CD14-positive monocyte (primary cell): ENCODE data around the gene NPTX2. TPM values are rescaled to one million over a fixed set of nuclear protein-coding genes. Genes with fewer than 3 reads are reported as not detected.

Source experiments
- DNase-seq, 3 donors: peaks; one replicate each; pipeline ENCODE4 v3.0.0-alpha.2; 2011 to 2022
- H2AFZ ChIP-seq: 2 replicates; pipeline ENCODE4 v1.6.0; 2012; ENCODE audit warnings: mild to moderate bottlenecking, low read depth, low read length, inconsistent platforms; ENCODE audit not compliant: insufficient read depth, poor library complexity, severe bottlenecking
- H3K27ac ChIP-seq, 2 donors: 1 replicate in 1 of 2; 2 replicates in 1 of 2; pipeline ENCODE4 v1.5.1; 2012 to 2013; ENCODE audit warnings: low read length in 2 of 2, control low read depth in 1 of 2, inconsistent platforms in 1 of 2, low read depth in 1 of 2, mild to moderate bottlenecking in 1 of 2
- H3K27me3 ChIP-seq, 2 donors: one replicate each; pipeline versions ENCODE4 v1.6.0 to v1.6.1; 2011 to 2013; ENCODE audit warnings: low read length in 2 of 2; ENCODE audit not compliant: control insufficient read depth in 2 of 2, insufficient read depth in 2 of 2
- H3K36me3 ChIP-seq, 2 donors: replicated peaks in 1 of 2; 1 replicate in 1 of 2; 2 replicates in 1 of 2; pipeline versions ENCODE4 v1.5.1 to v1.6.1; 2012 to 2013; ENCODE audit warnings: low read length in 2 of 2, control low read depth in 1 of 2, inconsistent platforms in 1 of 2, mild to moderate bottlenecking in 1 of 2; ENCODE audit not compliant: insufficient read depth in 2 of 2, control insufficient read depth in 1 of 2
- H3K4me1 ChIP-seq, 2 donors: 1 replicate in 1 of 2; 2 replicates in 1 of 2; pipeline versions ENCODE4 v1.5.1 to v1.6.1; 2012 to 2013; ENCODE audit warnings: low read length in 2 of 2, control low read depth in 1 of 2, inconsistent platforms in 1 of 2, mild to moderate bottlenecking in 1 of 2, moderate library complexity in 1 of 2; ENCODE audit not compliant: insufficient read depth in 2 of 2, control insufficient read depth in 1 of 2
- H3K4me2 ChIP-seq: replicated peaks from 2 replicates; pipeline ENCODE3; 2012; ENCODE audit warnings: low read length, moderate library complexity, mild to moderate bottlenecking; ENCODE audit not compliant: poor library complexity, severe bottlenecking; ENCODE audit errors: extremely low read depth
- H3K4me3 ChIP-seq, 3 experiments: fragments of 200-600 bp in 1 of 3; sonication (generic) in 1 of 3; replicated peaks in 1 of 3; 1 replicate in 2 of 3; 2 replicates in 1 of 3; pipeline ENCODE4 v1.5.1; 2011 to 2013; ENCODE audit warnings: low read length in 3 of 3, mild to moderate bottlenecking in 3 of 3, control low read depth in 2 of 3, low read depth in 2 of 3, inconsistent platforms in 1 of 3, moderate library complexity in 1 of 3
- H3K79me2 ChIP-seq: 2 replicates; pipeline ENCODE4 v1.6.0; 2012; ENCODE audit warnings: mild to moderate bottlenecking, control low read depth, inconsistent platforms, low read length, moderate library complexity; ENCODE audit not compliant: insufficient read depth
- H3K9ac ChIP-seq: 2 replicates; pipeline ENCODE4 v1.6.0; 2017; ENCODE audit warnings: low read length, mild to moderate bottlenecking; ENCODE audit not compliant: insufficient read depth, poor library complexity, severe bottlenecking
- H3K9me3 ChIP-seq, 2 donors: replicated peaks in 1 of 2; 1 replicate in 1 of 2; 2 replicates in 1 of 2; pipeline versions ENCODE4 v1.5.1 to v1.6.1; 2012 to 2013; ENCODE audit warnings: low read length in 2 of 2, control low read depth in 1 of 2; ENCODE audit not compliant: control insufficient read depth in 1 of 2, insufficient read depth in 1 of 2
- H4K20me1 ChIP-seq: 2 replicates; pipeline ENCODE4 v1.6.0; 2012; ENCODE audit warnings: mild to moderate bottlenecking, low read length, control low read depth, moderate library complexity; ENCODE audit not compliant: insufficient read depth
- H3K27ac Mint-ChIP-seq, 7 donors: one replicate each; pipeline ENCODE4 v1.8.0; 2020; ENCODE audit warnings: mild to moderate bottlenecking in 7 of 7, mixed read lengths in 7 of 7, moderate library complexity in 6 of 7, inconsistent platforms in 2 of 7
- H3K27me3 Mint-ChIP-seq, 3 donors: one replicate each; pipeline ENCODE4 v1.8.0; 2021 to 2022; ENCODE audit warnings: low read depth in 3 of 3, mild to moderate bottlenecking in 3 of 3, mixed read lengths in 3 of 3, moderate library complexity in 3 of 3, inconsistent platforms in 1 of 3
- H3K36me3 Mint-ChIP-seq, 2 donors: one replicate each; pipeline ENCODE4 v1.8.0; 2020; ENCODE audit warnings: mixed read lengths in 2 of 2, inconsistent platforms in 1 of 2, mild to moderate bottlenecking in 1 of 2
- H3K4me1 Mint-ChIP-seq: one replicate; pipeline ENCODE4 v1.8.0; 2020; ENCODE audit warnings: mild to moderate bottlenecking, mixed read lengths
- H3K4me3 Mint-ChIP-seq, 2 donors: one replicate each; pipeline ENCODE4 v1.8.0; 2020; ENCODE audit warnings: mild to moderate bottlenecking in 2 of 2, mixed read lengths in 2 of 2, moderate library complexity in 1 of 2
- H3K9me3 Mint-ChIP-seq, 7 donors: one replicate each; pipeline ENCODE4 v1.8.0; 2020 to 2022; ENCODE audit warnings: mixed read lengths in 7 of 7, mild to moderate bottlenecking in 6 of 7, moderate library complexity in 6 of 7, inconsistent platforms in 2 of 7
- WGBS: methylation state at CpG from one replicate; pipeline ENCODE4 v1.1.5; 2013; ENCODE audit warnings: missing lambda C conversion rate; ENCODE audit not compliant: insufficient coverage; 5-methylcytosine and 5-hydroxymethylcytosine counted together
- intact Hi-C, 2 donors: fragments of 100-400 bp; cut with micrococcal nuclease; formaldehyde crosslinking; loops; one replicate each; pipeline versions ENCODE4 v1.15.0 to v1.15.1; 2023
- polyA plus RNA-seq, 3 donors: library from polyadenylated mRNA; depleted of rRNA in 1 of 3; unstranded in 2 of 3; stranded (reverse) in 1 of 3; fragments of 300-500 nt in 2 of 3; fragments of >200 nt in 1 of 3; fragmentation: Illumina TruSeq in 2 of 3; gene quantifications; 1 replicate in 2 of 3; 2 replicates in 1 of 3; pipeline ENCODE4 v1.2.3, GENCODE V29; 2012 to 2021
- TF ChIP-seq, protein P1 (sequence below): fragments of 200-600 bp; IDR thresholded peaks from one replicate; pipeline ENCODE4 v1.8.0; 2022; ENCODE audit warnings: antibody characterized with exemption, mild to moderate bottlenecking

The NPTX2 gene
- polyA plus RNA-seq, 3 donors = not detected

DNA sequence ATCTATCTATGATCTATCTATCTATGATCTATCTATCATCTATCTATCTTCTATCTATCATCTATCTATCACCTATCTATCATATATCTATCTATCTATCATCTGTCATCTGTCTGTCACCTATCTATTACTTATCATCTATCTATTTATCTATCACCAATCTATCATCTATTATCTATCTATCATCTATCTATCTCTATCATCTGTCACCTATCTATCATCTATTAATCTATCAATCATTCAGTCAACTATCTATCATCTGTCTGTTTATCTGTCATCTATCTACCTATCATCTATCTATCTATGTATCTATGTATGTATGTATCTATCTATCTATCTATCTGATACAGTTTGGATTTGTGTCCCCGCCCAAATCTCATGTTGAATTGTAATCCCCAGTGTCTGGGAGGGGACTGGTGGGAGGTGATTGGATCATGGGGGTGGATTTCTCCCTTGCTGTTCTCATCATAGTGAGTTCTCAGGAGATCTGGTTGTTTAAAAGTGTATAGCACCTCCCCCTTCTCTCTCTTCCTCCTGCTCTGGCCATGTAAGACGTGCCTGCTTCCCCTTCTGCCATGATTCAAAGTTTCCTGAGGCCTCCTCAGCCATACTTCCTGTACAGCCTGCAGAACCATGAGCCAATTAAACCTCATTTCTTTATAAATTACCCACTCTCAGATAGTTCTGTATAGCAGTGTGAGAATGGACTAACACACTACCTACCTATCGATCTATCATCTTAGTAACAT, 37.6 kb downstream of the NPTX2 start:
- H3K27me3 ChIP-seq = no peaks in the 10 kb centered on the region

DNA sequence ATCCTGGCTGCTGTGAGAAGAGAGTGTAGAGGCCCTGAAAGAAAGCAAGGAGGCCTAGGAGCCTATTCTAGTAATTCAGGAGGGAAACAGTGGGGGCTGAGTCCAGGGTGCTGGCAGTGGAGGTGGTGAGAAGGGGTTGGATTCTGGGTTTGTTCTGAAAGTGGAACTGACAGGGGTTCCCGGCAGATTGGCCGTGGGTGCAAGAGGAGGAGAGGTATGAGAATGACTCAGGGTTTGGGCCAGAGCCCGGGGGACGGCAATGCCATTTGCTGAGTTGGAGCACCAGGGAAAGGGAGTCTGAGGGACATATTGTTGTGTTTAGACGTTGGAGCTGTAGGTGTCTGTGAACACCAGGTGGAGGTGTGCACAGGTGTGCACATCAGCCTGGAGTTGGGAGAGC, 38.5 kb downstream of the NPTX2 start:
- Histone ChIP-seq H3K4me1 (no peaks in the 10 kb centered on the region), H3K27ac (no peak overlapping the region), H3K36me3 (no peaks in the 10 kb centered on the region), H3K27me3 (no peaks in the 10 kb centered on the region), H3K4me2 (no peak overlapping the region), H3K79me2 (no peaks in the 10 kb centered on the region), H3K9me3 (peaks cover 24 to 36% of the 10 kb centered on the region in 2 donors), H3K4me3 (no peak overlapping the region), H3K9ac (no peak overlapping the region), H2AFZ (no peak overlapping the region), H4K20me1 (no peaks in the 10 kb centered on the region)
- H3K9me3 Mint-ChIP-seq = peaks cover 1 to 8% (median 3%) of the 10 kb centered on the region in 7 donors
- H3K4me3 Mint-ChIP-seq = no peak overlapping the region
- H3K27ac Mint-ChIP-seq = no peak overlapping the region
- H3K4me1 Mint-ChIP-seq = no peaks in the 10 kb centered on the region
- H3K36me3 Mint-ChIP-seq = no peaks in the 10 kb centered on the region
- peaks cover 2 to 3% (median 2%) of the 10 kb centered on the region in 3 donors for H3K27me3 Mint-ChIP-seq
- DNase-seq = no peak
- intact Hi-C loops = no loop called here
- WGBS = 94% methylated on average over 5 of the region's 5 CpGs
- TF ChIP-seq, protein P1, sequence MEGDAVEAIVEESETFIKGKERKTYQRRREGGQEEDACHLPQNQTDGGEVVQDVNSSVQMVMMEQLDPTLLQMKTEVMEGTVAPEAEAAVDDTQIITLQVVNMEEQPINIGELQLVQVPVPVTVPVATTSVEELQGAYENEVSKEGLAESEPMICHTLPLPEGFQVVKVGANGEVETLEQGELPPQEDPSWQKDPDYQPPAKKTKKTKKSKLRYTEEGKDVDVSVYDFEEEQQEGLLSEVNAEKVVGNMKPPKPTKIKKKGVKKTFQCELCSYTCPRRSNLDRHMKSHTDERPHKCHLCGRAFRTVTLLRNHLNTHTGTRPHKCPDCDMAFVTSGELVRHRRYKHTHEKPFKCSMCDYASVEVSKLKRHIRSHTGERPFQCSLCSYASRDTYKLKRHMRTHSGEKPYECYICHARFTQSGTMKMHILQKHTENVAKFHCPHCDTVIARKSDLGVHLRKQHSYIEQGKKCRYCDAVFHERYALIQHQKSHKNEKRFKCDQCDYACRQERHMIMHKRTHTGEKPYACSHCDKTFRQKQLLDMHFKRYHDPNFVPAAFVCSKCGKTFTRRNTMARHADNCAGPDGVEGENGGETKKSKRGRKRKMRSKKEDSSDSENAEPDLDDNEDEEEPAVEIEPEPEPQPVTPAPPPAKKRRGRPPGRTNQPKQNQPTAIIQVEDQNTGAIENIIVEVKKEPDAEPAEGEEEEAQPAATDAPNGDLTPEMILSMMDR = no peak

More for the DNA sequence above, 37.6 kb downstream of the NPTX2 start:
- no peaks in the 10 kb centered on the region for H4K20me1 ChIP-seq
- DNase-seq = no peak
- no peak overlapping the region for H2AFZ ChIP-seq
- no peaks in the 10 kb centered on the region for H3K4me1 ChIP-seq
- no peaks in the 10 kb centered on the region for H3K36me3 Mint-ChIP-seq
- H3K4me2 ChIP-seq = no peak overlapping the region
- H3K4me1 Mint-ChIP-seq = no peaks in the 10 kb centered on the region
- no peaks in the 10 kb centered on the region for H3K79me2 ChIP-seq
- H3K27me3 Mint-ChIP-seq = peaks cover 2 to 4% (median 4%) of the 10 kb centered on the region in 3 donors
- peaks cover 1 to 11% (median 3%) of the 10 kb centered on the region in 7 donors for H3K9me3 Mint-ChIP-seq
- H3K4me3 Mint-ChIP-seq = no peak overlapping the region
- no peak overlapping the region for H3K4me3 ChIP-seq
- H3K27ac Mint-ChIP-seq = no peak overlapping the region
- no peaks in the 10 kb centered on the region for H3K36me3 ChIP-seq
- peaks cover 24 to 36% of the 10 kb centered on the region in 2 donors for H3K9me3 ChIP-seq
- no CpG with 5 or more reads among the region's 3 CpGs for WGBS
- TF ChIP-seq, protein P1 = no peak
- H3K27ac ChIP-seq = no peak overlapping the region
- intact Hi-C loops = no loop called here
- H3K9ac ChIP-seq = no peak overlapping the region
